Neural cell (in vitro differentiated cells): Measurements from ENCODE around the gene TENM3. TPM values are rescaled to one million over a fixed set of nuclear protein-coding genes. Genes with fewer than 3 reads are reported as not detected.

Experiments used
- H2AFZ ChIP-seq: fragments of 200-600, 300-800 bp; sonication (generic), shearing (Covaris generic); 2 replicates; pipeline ENCODE4 v1.6.0; 2014; ENCODE audit warnings: low read depth, mild to moderate bottlenecking, antibody characterized with exemption, low read length, moderate library complexity
- H3F3A ChIP-seq: fragments of 200-600 bp; shearing (Covaris generic); 2 replicates; pipeline ENCODE4 v1.6.1; 2016; ENCODE audit warnings: mild to moderate bottlenecking, moderate library complexity, mixed read lengths, antibody characterized with exemption, low read length; ENCODE audit not compliant: insufficient read depth, poor library complexity, severe bottlenecking
- H3K27ac ChIP-seq: fragments of 200-600, 300-800 bp; sonication (generic), shearing (Covaris generic); 2 replicates; pipeline ENCODE4 v1.5.1; 2014; ENCODE audit warnings: mild to moderate bottlenecking, low read length, moderate library complexity
- H3K27me3 ChIP-seq: fragments of 300-800, 200-600 bp; sonication (generic), shearing (Covaris generic); 2 replicates; pipeline ENCODE4 v1.6.0; 2014; ENCODE audit warnings: mild to moderate bottlenecking, low read depth, low read length, moderate library complexity; ENCODE audit not compliant: insufficient read depth
- H3K36me3 ChIP-seq: fragments of 300-800, 200-600 bp; sonication (generic), shearing (Covaris generic); 2 replicates; pipeline ENCODE4 v1.5.1; 2014; ENCODE audit warnings: mild to moderate bottlenecking, antibody characterized with exemption, low read length, moderate library complexity; ENCODE audit not compliant: insufficient read depth
- H3K4me2 ChIP-seq: fragments of 300-800, 200-600 bp; sonication (generic), shearing (Covaris generic); 2 replicates; pipeline ENCODE4 v1.6.0; 2014; ENCODE audit warnings: mild to moderate bottlenecking, low read length
- H3K4me3 ChIP-seq: fragments of 300-800, 200-600 bp; sonication (generic), shearing (Covaris generic); 2 replicates; pipeline ENCODE4 v1.5.1; 2014; ENCODE audit warnings: mild to moderate bottlenecking, low read length, moderate library complexity
- H3K79me2 ChIP-seq: fragments of 200-600 bp; shearing (Covaris generic); replicated peaks from 2 replicates; pipeline ENCODE4 v1.6.0; 2014; ENCODE audit warnings: mild to moderate bottlenecking, low read length, moderate library complexity; ENCODE audit not compliant: insufficient read depth
- H3K9ac ChIP-seq: fragments of 300-800, 200-600 bp; sonication (generic), shearing (Covaris generic); 2 replicates; pipeline ENCODE4 v1.6.1; 2016; ENCODE audit warnings: mild to moderate bottlenecking, low read length, mixed read lengths
- H3K9me2 ChIP-seq: fragments of 200-600 bp; shearing (Covaris generic); 2 replicates; pipeline ENCODE4 v1.6.1; 2016; ENCODE audit warnings: mild to moderate bottlenecking, low read length, mixed read lengths; ENCODE audit not compliant: insufficient read depth
- H3K9me3 ChIP-seq: fragments of 200-600, 300-800 bp; sonication (generic), shearing (Covaris generic); 2 replicates; pipeline ENCODE4 v1.6.1; 2016; ENCODE audit warnings: mild to moderate bottlenecking, mixed run types, low read length, moderate library complexity, mixed read lengths
- H4K20me1 ChIP-seq: fragments of 200-600 bp; shearing (Covaris generic); 2 replicates; pipeline ENCODE4 v1.6.1; 2016; ENCODE audit warnings: mild to moderate bottlenecking, mixed run types; ENCODE audit not compliant: insufficient read depth
- CTCF ChIP-seq: fragments of 450-650 bp; IDR thresholded peaks from 2 replicates; pipeline ENCODE4 v1.5.1; 2014; ENCODE audit warnings: antibody characterized with exemption, mild to moderate bottlenecking, moderate library complexity; ENCODE audit not compliant: poor library complexity, severe bottlenecking
- EP300 ChIP-seq: fragments of 450-650 bp; conservative IDR thresholded peaks from 2 replicates; pipeline ENCODE4 v1.6.1; 2014; ENCODE audit warnings: antibody characterized with exemption, mild to moderate bottlenecking, moderate library complexity; ENCODE audit not compliant: poor library complexity, severe bottlenecking
- EZH2 ChIP-seq: fragments of 200-600, 300-800 bp; shearing (Covaris generic), sonication (generic); IDR thresholded peaks from 2 replicates; pipeline ENCODE4 v1.6.1; 2014; ENCODE audit warnings: antibody characterized with exemption, low read length, borderline replicate concordance, mild to moderate bottlenecking; ENCODE audit not compliant: insufficient read depth, poor library complexity, severe bottlenecking
- MXI1 ChIP-seq: fragments of 450-650 bp; conservative IDR thresholded peaks from 2 replicates; pipeline ENCODE4 v1.6.1; 2014; ENCODE audit warnings: antibody characterized with exemption, mild to moderate bottlenecking; ENCODE audit not compliant: poor library complexity, severe bottlenecking
- POLR2AphosphoS5 ChIP-seq: IDR thresholded peaks from 2 replicates; pipeline ENCODE4 v1.6.1; 2012
- RAD21 ChIP-seq: fragments of 450-650 bp; conservative IDR thresholded peaks from 2 replicates; pipeline ENCODE4 v1.6.1; 2014; ENCODE audit warnings: antibody characterized with exemption, mild to moderate bottlenecking, moderate library complexity
- REST ChIP-seq: IDR thresholded peaks from 2 replicates; pipeline ENCODE4 v1.6.1; 2012; ENCODE audit warnings: borderline replicate concordance
- SMC3 ChIP-seq: fragments of 450-650 bp; conservative IDR thresholded peaks from 2 replicates; pipeline ENCODE4 v1.6.1; 2014; ENCODE audit warnings: antibody characterized with exemption, mild to moderate bottlenecking, moderate library complexity; ENCODE audit not compliant: poor library complexity
- TAF1 ChIP-seq: IDR thresholded peaks from 2 replicates; pipeline ENCODE4 v1.6.1; 2012; ENCODE audit warnings: low read depth
- polyA plus RNA-seq: library from polyadenylated mRNA; depleted of rRNA; stranded (reverse); fragments of >200 nt; gene quantifications from 2 replicates; pipeline ENCODE4 v1.2.3, GENCODE V29; 2014

Gene TENM3
- polyA plus RNA-seq, 1 donor from 2014 or later, result 7.3 TPM

- Histone ChIP-seq H2AFZ (no peak overlapping the region), H4K20me1 (no peaks in the 10 kb centered on the region), H3K9me2 (no peaks in the 10 kb centered on the region), H3K36me3 (no peaks in the 10 kb centered on the region), H3K9me3 (no peaks in the 10 kb centered on the region), H3K79me2 (no peaks in the 10 kb centered on the region), H3K4me3 (no peak overlapping the region), H3K9ac (no peak overlapping the region), H3K4me2 (no peak overlapping the region), H3K27ac (no peak overlapping the region), H3K27me3 (no peaks in the 10 kb centered on the region), H3F3A (no peaks in the 10 kb centered on the region)
- no peak for TF ChIP-seq MXI1
- TF ChIP-seq POLR2AphosphoS5, result no peak
- TF ChIP-seq TAF1, result no peak
- no peak for TF ChIP-seq EZH2
- TF ChIP-seq CTCF, result no peak
- TF ChIP-seq EP300, result no peak
- TF ChIP-seq SMC3, result no peak
- no peak for TF ChIP-seq REST
- TF ChIP-seq RAD21, result no peak
Observed at GRCh38 chr4:182827954-182828353, 584.8 kb downstream of the TENM3 start.

- Histone ChIP-seq H3K9me3 (no peaks in the 10 kb centered on the region), H3K9me2 (no peaks in the 10 kb centered on the region), H4K20me1 (no peaks in the 10 kb centered on the region), H3K4me2 (no peak overlapping the region), H3F3A (no peaks in the 10 kb centered on the region), H3K4me3 (no peak overlapping the region), H3K36me3 (no peaks in the 10 kb centered on the region), H3K79me2 (no peaks in the 10 kb centered on the region), H3K27me3 (no peaks in the 10 kb centered on the region), H2AFZ (no peak overlapping the region), H3K9ac (no peak overlapping the region), H3K27ac (no peak overlapping the region)
- TF ChIP-seq RAD21 (no peak), REST (no peak), SMC3 (no peak), TAF1 (no peak), EZH2 (no peak), CTCF (no peak), MXI1 (no peak), POLR2AphosphoS5 (no peak), EP300 (no peak)
Observed at GRCh38 chr4:182828360-182829025, 585.3 kb downstream of the TENM3 start.
